Upper lobe of left lung (tissue), 4 donors: ENCODE data around the gene PIGQ.

Source experiments
- CTCF ChIP-seq, 6 experiments: fragments of 450-650 bp in 4 of 6; fragments of 200-600 bp in 2 of 6; sonication (generic) in 2 of 6; IDR thresholded peaks; one replicate each; pipeline ENCODE4 v1.5.1; 2016 to 2019; ENCODE audit warnings: antibody characterized with exemption in 6 of 6
- EP300 ChIP-seq, 4 donors: sonication (generic); formaldehyde crosslinking; IDR thresholded peaks; one replicate each; pipeline ENCODE4 v1.5.1; 2017; ENCODE audit warnings: antibody characterized with exemption in 4 of 4, control low read depth in 2 of 4
- POLR2A ChIP-seq, 4 donors: fragments of 450-650 bp; IDR thresholded peaks; one replicate each; pipeline ENCODE4 v1.5.1; 2016 to 2017; ENCODE audit warnings: antibody characterized with exemption in 4 of 4, mild to moderate bottlenecking in 2 of 4

GRCh38 chr16:578232-578869, 8.6 kb downstream of the PIGQ start:
- TF ChIP-seq CTCF (IDR thresholded peaks at IDR 0.05) (no peak), POLR2A (IDR thresholded peaks at IDR 0.05) (no peak), EP300 (IDR thresholded peaks at IDR 0.05) (no peak)
